Heart right ventricle (tissue), 16 donors: ENCODE measurements around the gene PLAC9. TPM values are rescaled to one million over a fixed set of nuclear protein-coding genes. Genes with fewer than 3 reads are reported as not detected.
"Not testable (repeated sequence)": the region's sequence is repeated elsewhere in the genome, so short reads cannot be mapped to it uniquely, and the experiment has no call there.

Experiments used
- ATAC-seq, 8 donors: fragments of 200-7000 bp; cut with Tn5 transposase; one replicate each; pipeline ENCODE4 v1.9.1; 2020; ENCODE audit warnings: mild to moderate bottlenecking in 8 of 8, moderate library complexity in 8 of 8, moderate number of reproducible peaks in 1 of 8
- DNase-seq, 2 donors: peaks; one replicate each; pipeline ENCODE4 v3.0.0-alpha.2; 2020
- H3K27ac ChIP-seq, 10 donors: fragments of 200-600 bp; sonication (generic) in 2 of 10; one replicate each; pipeline versions ENCODE4 v1.5.0 to v1.8.0; 2020 to 2022; ENCODE audit warnings: mild to moderate bottlenecking in 3 of 10
- H3K27me3 ChIP-seq, 7 donors: fragments of 200-600 bp; one replicate each; pipeline ENCODE4 v1.8.0; 2021 to 2022; ENCODE audit warnings: mild to moderate bottlenecking in 2 of 7
- H3K36me3 ChIP-seq, 9 donors: fragments of 200-600 bp; sonication (generic) in 1 of 9; one replicate each; pipeline versions ENCODE4 v1.5.0 to v1.8.0; 2020 to 2022; ENCODE audit warnings: mild to moderate bottlenecking in 2 of 9
- H3K4me1 ChIP-seq, 9 donors: fragments of 200-600 bp; sonication (generic) in 1 of 9; one replicate each; pipeline versions ENCODE4 v1.5.0 to v1.8.0; 2020 to 2022; ENCODE audit warnings: mild to moderate bottlenecking in 4 of 9
- H3K4me3 ChIP-seq, 10 donors: fragments of 200-600 bp; sonication (generic) in 2 of 10; one replicate each; pipeline versions ENCODE4 v1.5.0 to v1.8.0; 2020 to 2022; ENCODE audit warnings: mild to moderate bottlenecking in 7 of 10, moderate library complexity in 2 of 10
- H3K9me3 ChIP-seq, 11 donors: fragments of 200-600 bp in 10 of 11; sonication (generic) in 2 of 11; one replicate each; pipeline versions ENCODE4 v1.5.0 to v1.8.0; 2013 to 2022; ENCODE audit warnings: mild to moderate bottlenecking in 2 of 11, control low read depth in 1 of 11, moderate library complexity in 1 of 11
- WGBS, 2 donors: extraction: QIAGEN DNeasy Blood & Tissue Kit; methylation state at CpG; one replicate each; pipeline ENCODE4 v1.1.7; 2013; ENCODE audit warnings: inconsistent platforms in 1 of 2; 5-methylcytosine and 5-hydroxymethylcytosine counted together
- intact Hi-C, 10 donors: fragments of 100-400 bp; cut with DNase I; formaldehyde crosslinking; loops; one replicate each; pipeline versions ENCODE4 v1.11.1 to v1.14.2; 2022
- long read RNA-seq, 3 donors: library from polyadenylated mRNA; unstranded; transcript quantifications; one replicate each; pipeline ENCODE4 v2.0.0, GENCODE V29; 2020 to 2021
- polyA plus RNA-seq, 2 donors: library from polyadenylated mRNA; stranded (reverse); fragments of 200-250 nt; gene quantifications; one replicate each; pipeline ENCODE4 v1.2.3, GENCODE V29; 2013
- total RNA-seq, 10 donors: library from RNA; stranded (reverse); fragmentation: NEBNext Ultra II Directional in 3 of 10; extraction: Animal tissue kit (Norgen Biotek cat#: 25700) in 3 of 10; gene quantifications; one replicate each; pipeline versions ENCODE4 v1.2.1 to v1.2.4, GENCODE V29; 2021 to 2023
- TF ChIP-seq, protein P1 (sequence below), 9 donors: fragments of 200-600 bp; sonication (generic) in 2 of 9; IDR thresholded peaks; one replicate each; pipeline versions ENCODE4 v1.5.0 to v1.8.0; 2021 to 2022; ENCODE audit warnings: antibody characterized with exemption in 9 of 9, mild to moderate bottlenecking in 5 of 9, moderate library complexity in 1 of 9
- donor health status: Arrhythmogenic right ventricular cardiomyopathy.
- donor health status: ischemic (EF 13 %, LVEDD 7.1; RV severe dilation, severe dysfunction).
- donor health status: healthy with polysubstance abuse.
- donor health status: DM: no; HTN: yes; CAD: no.
- donor health status: DM: no; HTN: no; CAD: no.
- donor health status: ischemic (EF 25% LVEDD 6.9; RV normal size, moderate dysfunction).
- donor health status: ischemic (EF 25% LVEDD 5.7; RV mildly dilated, moderate dysfunction).
- donor health status: healthy.
- donor health status: DM: yes; HTN: yes; CAD: no.
- donor health status: Ischemic cardiomyopathy.
- donor health status: ischemic (EF 35%, LVEDD 5.7; RV mildly dilated, moderate dysfunction).
- donor health status: nonischemic (EF 11% LVEDD 7.7; RV severe dilation, severe dysfunction).
- donor health status: DM: yes; HTN: yes; CAD: no.
- donor health status: PGD.
- donor health status: ischemic (EF 29% LVEDD 5.4; RV normal size, mild dysfunction).
- donor health status: nonischemic (EF 23%, LVEDD 6.1; RV moderate dilation, normal function).

Gene PLAC9, protein sequence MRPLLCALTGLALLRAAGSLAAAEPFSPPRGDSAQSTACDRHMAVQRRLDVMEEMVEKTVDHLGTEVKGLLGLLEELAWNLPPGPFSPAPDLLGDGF
- total RNA-seq: 10 to 100 TPM; 16.8 to 41.7 (median 26.8) TPM
- polyA plus RNA-seq: 100 to 1,000 TPM in 1 of 2 donors, 10 to 100 TPM in 1; 63.7 to 129 TPM
- long read RNA-seq, donor 1, transcript PLAC9-201 (4 exons, 785 nt): major isoform, 20 of 23 reads
- long read RNA-seq, donor 1, partial matches to known transcripts: 0 of 23 reads
- long read RNA-seq, donor 1, other reads (novel, unspliced or antisense): 2 of 23 reads
- long read RNA-seq, donor 2, transcript PLAC9-201 (4 exons, 785 nt): major isoform, 21 of 24 reads
- long read RNA-seq, donor 2, partial matches to known transcripts: 1 of 24 reads
- long read RNA-seq, donor 2, other reads (novel, unspliced or antisense): 1 of 24 reads
- long read RNA-seq, donor 3, partial matches to known transcripts: 0 of 7 reads
- long read RNA-seq, donor 3, other reads (novel, unspliced or antisense): 4 of 7 reads

DNA sequence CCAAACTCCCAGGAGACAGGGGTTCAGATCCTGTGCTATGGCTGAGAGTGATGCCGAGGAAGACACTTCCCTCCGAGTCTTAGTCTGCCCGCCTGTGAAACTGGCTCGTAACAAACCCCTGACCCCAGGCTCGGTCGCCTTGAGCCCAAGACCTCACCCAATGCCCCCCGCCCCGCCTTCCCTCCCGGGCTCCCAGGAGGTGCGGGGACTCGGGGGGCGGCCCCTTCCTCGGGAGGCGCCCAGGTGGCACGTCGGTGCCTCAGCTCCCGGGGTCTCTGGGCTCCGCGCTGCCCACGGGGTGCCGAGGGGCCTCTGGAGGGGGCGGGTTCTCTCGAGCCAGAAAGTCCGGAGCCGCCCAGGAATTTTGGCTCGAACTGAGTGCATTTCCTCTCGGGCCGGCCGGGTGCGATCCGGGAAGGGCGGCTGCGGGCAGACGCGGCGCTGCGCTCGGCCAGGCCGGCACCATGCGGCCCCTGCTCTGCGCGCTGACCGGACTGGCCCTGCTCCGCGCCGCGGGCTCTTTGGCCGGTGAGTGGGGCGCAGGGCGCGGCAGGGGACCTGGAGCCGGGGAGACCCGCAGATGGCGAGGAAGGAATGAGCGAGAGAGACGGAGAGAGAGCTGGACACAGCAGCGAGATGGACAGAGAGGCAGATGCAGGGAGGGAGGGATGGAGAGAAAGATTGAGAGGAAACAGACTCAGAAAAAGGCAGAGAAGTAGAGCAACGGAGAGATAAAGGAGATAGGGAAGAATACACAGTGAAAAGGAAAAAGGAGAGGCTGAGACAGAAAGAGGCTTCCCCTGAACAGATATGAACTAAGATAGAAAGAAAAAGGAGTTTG, at the start of gene PLAC9:
Gene PLAC9, plus strand, starts transcription at position 432 of the 841 bp plus-strand sequence. Its CDS starts 33 bp downstream, at position 465.
- DNase-seq (peak; percentile 62 to 68), ATAC-seq (peak; percentile 35 to 67 (median 52))
- Histone ChIP-seq H3K9me3 (no peaks in the 10 kb centered on the region), H3K4me3 (peak within 1 kb of the TSS; percentile 53 to 69 (median 62)), H3K27ac (peak within 1 kb of the TSS; percentile 74 to 93 (median 87)), H3K36me3 (no peaks in the 10 kb centered on the region), H3K27me3 (peaks cover 0 to 33% (median 0%) of the 10 kb centered on the region in 7 donors), H3K4me1 (peaks cover 8 to 53% (median 36%) of the 10 kb centered on the region in 9 donors)
- TF ChIP-seq, protein P1, sequence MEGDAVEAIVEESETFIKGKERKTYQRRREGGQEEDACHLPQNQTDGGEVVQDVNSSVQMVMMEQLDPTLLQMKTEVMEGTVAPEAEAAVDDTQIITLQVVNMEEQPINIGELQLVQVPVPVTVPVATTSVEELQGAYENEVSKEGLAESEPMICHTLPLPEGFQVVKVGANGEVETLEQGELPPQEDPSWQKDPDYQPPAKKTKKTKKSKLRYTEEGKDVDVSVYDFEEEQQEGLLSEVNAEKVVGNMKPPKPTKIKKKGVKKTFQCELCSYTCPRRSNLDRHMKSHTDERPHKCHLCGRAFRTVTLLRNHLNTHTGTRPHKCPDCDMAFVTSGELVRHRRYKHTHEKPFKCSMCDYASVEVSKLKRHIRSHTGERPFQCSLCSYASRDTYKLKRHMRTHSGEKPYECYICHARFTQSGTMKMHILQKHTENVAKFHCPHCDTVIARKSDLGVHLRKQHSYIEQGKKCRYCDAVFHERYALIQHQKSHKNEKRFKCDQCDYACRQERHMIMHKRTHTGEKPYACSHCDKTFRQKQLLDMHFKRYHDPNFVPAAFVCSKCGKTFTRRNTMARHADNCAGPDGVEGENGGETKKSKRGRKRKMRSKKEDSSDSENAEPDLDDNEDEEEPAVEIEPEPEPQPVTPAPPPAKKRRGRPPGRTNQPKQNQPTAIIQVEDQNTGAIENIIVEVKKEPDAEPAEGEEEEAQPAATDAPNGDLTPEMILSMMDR (IDR thresholded peaks at IDR 0.05): no peak
- intact Hi-C loops: loop anchor here in 4 of 10 donors (2.0 to 5.0 kb wide), 4 partner anchors 54 to 75 kb away; partner anchors contain the start of gene TMEM254 (in 4 of the 4)
- WGBS, 2 donors: 2% methylated on average over 57 to 58 of the region's 58 CpGs

DNA sequence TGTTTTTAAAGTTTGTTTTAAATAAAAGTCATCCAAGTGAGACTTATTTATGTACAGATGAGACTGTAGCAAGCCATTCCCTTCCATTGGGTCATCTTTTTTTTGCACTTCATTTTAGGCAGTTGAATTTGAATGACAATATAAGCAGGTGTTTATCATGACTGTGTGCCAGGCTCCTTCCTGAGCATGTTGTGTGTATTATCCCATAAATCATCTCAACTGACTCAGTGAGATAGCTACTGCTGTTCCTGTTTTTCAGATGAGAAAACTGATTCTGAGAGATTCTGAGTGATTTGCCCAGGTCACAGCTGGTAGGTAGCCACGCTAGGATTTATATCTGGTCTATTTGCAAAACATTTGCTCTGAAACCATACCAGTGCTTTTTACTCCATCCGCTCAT, 42.4 kb upstream of the PLAC9 start:
- H3K4me3 ChIP-seq: no peak overlapping the region
- H3K4me1 ChIP-seq: no peaks in the 10 kb centered on the region
- no peaks in the 10 kb centered on the region for H3K9me3 ChIP-seq
- intact Hi-C loops: no loop called here
- peaks cover 0 to 62% (median 0%) of the 10 kb centered on the region in 9 donors for H3K36me3 ChIP-seq
- WGBS, 2 donors: 88 to 93% methylated on average over 2 of the region's 2 CpGs
- TF ChIP-seq, protein P1 (IDR thresholded peaks at IDR 0.05): no peak
- no peaks in the 10 kb centered on the region for H3K27me3 ChIP-seq
- DNase-seq (no peak), ATAC-seq (no peak)
- no peak overlapping the region for H3K27ac ChIP-seq

DNA sequence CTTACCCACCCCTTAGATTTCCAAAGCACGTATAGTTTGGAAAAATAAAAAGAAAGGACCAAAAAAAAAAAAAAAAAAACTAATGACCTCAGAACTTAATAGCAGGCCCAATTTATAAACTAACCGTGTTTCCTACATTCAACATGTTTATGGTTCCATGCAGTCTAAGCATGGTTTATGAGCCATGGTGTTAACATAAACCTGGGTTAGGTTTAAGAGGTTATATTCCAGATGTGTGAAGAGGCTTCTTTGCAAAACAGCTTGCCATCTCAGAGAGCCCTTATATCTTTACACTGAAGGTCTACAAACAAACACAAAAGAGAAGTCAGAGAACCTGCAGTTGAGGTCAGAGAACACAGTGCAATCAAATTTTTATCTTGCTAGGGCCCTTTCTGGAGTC, 38.3 kb upstream of the PLAC9 start:
- Histone ChIP-seq H3K36me3 (peaks cover 0 to 23% (median 0%) of the 10 kb centered on the region in 9 donors), H3K27ac (no peak overlapping the region), H3K4me3 (no peak overlapping the region), H3K4me1 (no peaks in the 10 kb centered on the region), H3K9me3 (no peaks in the 10 kb centered on the region), H3K27me3 (no peaks in the 10 kb centered on the region)
- TF ChIP-seq, protein P1 (IDR thresholded peaks at IDR 0.05): no peak
- 82 to 84% methylated on average over 2 of the region's 2 CpGs for WGBS, 2 donors
- intact Hi-C loops: no loop called here
- DNase-seq: no peak
- no peak for ATAC-seq

DNA sequence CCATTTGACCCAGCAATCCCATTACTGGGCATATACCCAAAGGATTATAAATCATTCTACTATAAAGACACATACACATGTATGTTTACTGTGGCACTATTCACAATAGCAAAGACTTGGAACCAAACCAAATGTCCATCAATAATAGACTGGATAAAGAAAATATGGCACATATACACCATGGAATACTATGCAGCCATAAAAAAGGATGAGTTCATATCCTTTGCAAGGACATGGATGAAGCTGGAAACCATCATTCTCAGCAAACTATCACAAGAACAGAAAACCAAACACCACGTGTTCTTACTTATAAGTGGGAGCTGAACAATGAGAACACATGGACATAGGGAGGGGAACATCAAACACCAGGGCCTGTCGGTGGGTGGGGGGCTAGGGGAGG, 34.3 kb upstream of the PLAC9 start:
- H3K36me3 ChIP-seq, H3K27me3 ChIP-seq, intact Hi-C loops, ATAC-seq, H3K4me1 ChIP-seq, H3K4me3 ChIP-seq, H3K9me3 ChIP-seq, DNase-seq, H3K27ac ChIP-seq: not testable (repeated sequence)
- WGBS, 2 donors: 88 to 93% methylated on average over 2 of the region's 2 CpGs

DNA sequence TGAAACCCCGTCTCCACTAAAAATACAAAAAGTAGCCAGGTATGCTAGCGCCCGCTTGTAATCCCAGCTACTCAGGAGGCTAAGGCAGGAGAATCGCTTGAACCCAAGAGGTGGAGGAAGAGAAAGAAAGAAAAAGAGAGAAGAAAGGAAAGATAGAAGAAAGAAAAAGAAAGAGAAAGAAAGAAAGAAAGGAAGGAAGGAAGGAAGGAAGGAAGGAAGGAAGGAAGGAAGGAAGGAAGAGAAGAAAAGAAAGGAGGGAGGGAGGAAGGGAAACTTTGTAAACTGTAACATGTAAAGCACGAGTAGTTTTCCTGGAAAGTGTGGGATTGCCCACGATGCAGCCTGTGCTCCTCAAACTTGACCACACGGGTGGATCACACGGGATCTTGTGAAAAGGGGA, 33.2 kb upstream of the PLAC9 start:
- H3K27me3 ChIP-seq, ATAC-seq, H3K36me3 ChIP-seq, H3K4me1 ChIP-seq, H3K9me3 ChIP-seq, intact Hi-C loops, H3K4me3 ChIP-seq, H3K27ac ChIP-seq, DNase-seq: not testable (repeated sequence)
- 82 to 85% methylated on average over 8 of the region's 8 CpGs for WGBS, 2 donors
